Esophagus squamous epithelium (tissue), 5 donors: ENCODE results near the gene ETS2. TPM values are rescaled to one million over a fixed set of nuclear protein-coding genes. Genes with fewer than 3 reads are reported as not detected.
A peak's percentile ranks its signal among the peaks of the same experiment; 100 is the strongest.

ENCODE experiments used
- DNase-seq: peaks from one replicate; lab custom pipeline; 2025; lab: John Stamatoyannopoulos, UW
- H3K27ac ChIP-seq, 4 donors: fragments of 200-600 bp; sonication (generic); one replicate each; pipeline ENCODE4 v1.5.1; 2016 to 2019; ENCODE audit warnings: mild to moderate bottlenecking in 1 of 4
- H3K27me3 ChIP-seq, 4 donors: fragments of 200-600 bp; sonication (generic); 1 replicate in 3 of 4; 2 replicates in 1 of 4; pipeline versions ENCODE4 v1.5.1 to v1.6.0; 2017 to 2021; ENCODE audit warnings: antibody characterized with exemption in 1 of 4
- H3K36me3 ChIP-seq, 3 donors: fragments of 200-600 bp; sonication (generic); one replicate each; pipeline ENCODE4 v1.5.1; 2016 to 2019
- H3K4me1 ChIP-seq, 3 donors: fragments of 200-600 bp; sonication (generic); one replicate each; pipeline ENCODE4 v1.5.1; 2017 to 2019
- H3K4me3 ChIP-seq, 4 donors: fragments of 200-600 bp; sonication (generic); 1 replicate in 3 of 4; 2 replicates in 1 of 4; pipeline ENCODE4 v1.5.1; 2016 to 2019; ENCODE audit warnings: mild to moderate bottlenecking in 2 of 4, moderate library complexity in 1 of 4
- H3K9me3 ChIP-seq, 3 donors: fragments of 200-600 bp; sonication (generic); one replicate each; pipeline ENCODE4 v1.5.1; 2016 to 2019
- POLR2A ChIP-seq, 4 donors: fragments of 450-650 bp; IDR thresholded peaks; one replicate each; pipeline ENCODE4 v1.6.1; 2017; ENCODE audit warnings: antibody characterized with exemption in 4 of 4, mild to moderate bottlenecking in 4 of 4, moderate library complexity in 3 of 4
- WGBS, 2 donors: methylation state at CpG; one replicate each; pipeline ENCODE4 v1.1.5; 2018; 5-methylcytosine and 5-hydroxymethylcytosine counted together
- intact Hi-C: fragments of 100-400 bp; cut with DNase I; formaldehyde crosslinking; loops from one replicate; pipeline ENCODE4 v1.15.0; 2022
- total RNA-seq, 4 donors: library from RNA; depleted of rRNA; stranded (reverse); fragments of >200 nt; gene quantifications; one replicate each; pipeline ENCODE4 v1.1.0, GENCODE V29; 2016
- TF ChIP-seq, protein P1 (sequence below), 6 experiments: fragments of 450-650 bp in 4 of 6; fragments of 200-600 bp in 2 of 6; sonication (generic) in 2 of 6; IDR thresholded peaks; one replicate each; pipeline ENCODE4 v1.5.1; 2016 to 2019; ENCODE audit warnings: antibody characterized with exemption in 6 of 6, mild to moderate bottlenecking in 4 of 6, moderate library complexity in 4 of 6
- donor health status: DM: yes; HTN: yes; CAD: no.

ETS2 gene
- total RNA-seq, 4 donors from 2014 or later: 67.5 to 118 (median 78.8) TPM

- H3K9me3 ChIP-seq: peaks cover 0 to 24% (median 6%) of the 10 kb centered on the region in 3 donors
- no peaks in the 10 kb centered on the region for H3K36me3 ChIP-seq
- DNase-seq: no peak
- intact Hi-C loops: no loop called here
- TF ChIP-seq, protein P1, sequence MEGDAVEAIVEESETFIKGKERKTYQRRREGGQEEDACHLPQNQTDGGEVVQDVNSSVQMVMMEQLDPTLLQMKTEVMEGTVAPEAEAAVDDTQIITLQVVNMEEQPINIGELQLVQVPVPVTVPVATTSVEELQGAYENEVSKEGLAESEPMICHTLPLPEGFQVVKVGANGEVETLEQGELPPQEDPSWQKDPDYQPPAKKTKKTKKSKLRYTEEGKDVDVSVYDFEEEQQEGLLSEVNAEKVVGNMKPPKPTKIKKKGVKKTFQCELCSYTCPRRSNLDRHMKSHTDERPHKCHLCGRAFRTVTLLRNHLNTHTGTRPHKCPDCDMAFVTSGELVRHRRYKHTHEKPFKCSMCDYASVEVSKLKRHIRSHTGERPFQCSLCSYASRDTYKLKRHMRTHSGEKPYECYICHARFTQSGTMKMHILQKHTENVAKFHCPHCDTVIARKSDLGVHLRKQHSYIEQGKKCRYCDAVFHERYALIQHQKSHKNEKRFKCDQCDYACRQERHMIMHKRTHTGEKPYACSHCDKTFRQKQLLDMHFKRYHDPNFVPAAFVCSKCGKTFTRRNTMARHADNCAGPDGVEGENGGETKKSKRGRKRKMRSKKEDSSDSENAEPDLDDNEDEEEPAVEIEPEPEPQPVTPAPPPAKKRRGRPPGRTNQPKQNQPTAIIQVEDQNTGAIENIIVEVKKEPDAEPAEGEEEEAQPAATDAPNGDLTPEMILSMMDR (IDR thresholded peaks at IDR 0.05): no peak
- TF ChIP-seq POLR2A (IDR thresholded peaks at IDR 0.05): no peak
- no peaks in the 10 kb centered on the region for H3K27me3 ChIP-seq
- H3K4me3 ChIP-seq: no peak overlapping the region
- WGBS, 2 donors: 80 to 83% methylated on average over 2 of the region's 2 CpGs
- H3K4me1 ChIP-seq: no peaks in the 10 kb centered on the region
- H3K27ac ChIP-seq: no peak overlapping the region
Measured at GRCh38 chr21:38780879-38781278, 24.9 kb upstream of the ETS2 start.

DNA sequence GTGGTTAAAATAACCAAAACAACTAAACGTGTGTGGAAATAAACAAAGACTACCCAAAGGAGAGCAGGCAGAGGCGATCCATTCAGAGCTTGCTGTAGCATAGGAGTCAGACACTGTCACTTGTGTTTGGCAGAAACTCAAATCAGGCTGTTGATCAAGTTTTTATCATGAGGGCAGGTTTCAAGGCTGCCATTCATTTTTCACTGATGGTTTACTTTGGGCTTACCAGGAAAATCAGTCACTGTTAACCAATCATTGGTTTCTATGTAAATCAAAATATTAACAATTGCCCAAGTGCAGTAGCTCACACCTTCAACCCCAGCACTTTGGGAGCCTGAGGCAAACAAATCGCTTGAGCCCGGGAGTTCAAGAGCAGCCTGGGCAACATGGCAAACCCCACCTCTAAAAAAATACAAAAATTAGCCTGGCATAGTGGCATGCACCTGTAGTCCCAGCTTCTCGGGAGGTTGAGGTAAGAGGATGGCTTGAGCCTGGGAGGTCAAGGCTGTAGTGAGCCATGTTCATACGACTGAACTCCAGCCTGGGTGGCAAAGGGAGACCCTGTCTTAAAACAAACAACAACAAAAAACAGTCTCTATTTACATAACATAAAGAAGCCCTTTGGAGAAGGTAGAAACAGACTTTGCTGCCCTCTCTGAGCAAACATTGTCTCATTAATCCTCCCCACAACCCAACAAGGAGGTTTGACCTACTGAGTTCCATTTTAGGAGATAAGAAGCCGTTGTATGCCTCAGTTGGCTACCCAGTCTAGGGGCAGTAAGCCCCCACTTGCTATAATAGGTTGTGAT, 21.1 kb upstream of the ETS2 start:
- 65 to 76% methylated on average over 6 to 7 of the region's 7 CpGs for WGBS, 2 donors
- Histone ChIP-seq H3K27me3 (no peaks in the 10 kb centered on the region), H3K9me3 (peaks cover 0 to 17% (median 3%) of the 10 kb centered on the region in 3 donors), H3K27ac (peak overlapping the region in 1 of 4 donors; percentile 38), H3K4me3 (no peak overlapping the region), H3K36me3 (no peaks in the 10 kb centered on the region), H3K4me1 (peaks cover 5 to 18% (median 5%) of the 10 kb centered on the region in 3 donors)
- TF ChIP-seq, protein P1 (IDR thresholded peaks at IDR 0.05): no peak
- TF ChIP-seq POLR2A (IDR thresholded peaks at IDR 0.05): no peak
- DNase-seq: no peak
- intact Hi-C loops: no loop called here

GRCh38 chr21:38785483-38785882, 20.2 kb upstream of the ETS2 start:
- WGBS, 2 donors: 87% methylated on average over 1 of the region's 1 CpG; no CpG with 5 or more reads in 1 of the 2 donors
- no peak for DNase-seq
- intact Hi-C loops: no loop called here

GRCh38 chr21:38787016-38787415, 18.7 kb upstream of the ETS2 start:
- WGBS, 2 donors: 50 to 59% methylated on average over 6 of the region's 6 CpGs
- no peak for TF ChIP-seq POLR2A (IDR thresholded peaks at IDR 0.05)
- TF ChIP-seq, protein P1 (IDR thresholded peaks at IDR 0.05): no peak
- Histone ChIP-seq H3K36me3 (no peaks in the 10 kb centered on the region), H3K9me3 (peaks cover 0 to 16% (median 3%) of the 10 kb centered on the region in 3 donors), H3K4me3 (no peak overlapping the region), H3K27ac (peak overlapping the region in 3 of 4 donors; percentile 20 to 66 (median 36)), H3K4me1 (peaks cover 5 to 18% (median 5%) of the 10 kb centered on the region in 3 donors), H3K27me3 (no peaks in the 10 kb centered on the region)
- no peak for DNase-seq
- intact Hi-C loops: no loop called here

More at GRCh38 chr21:38785483-38785882, 20.2 kb upstream of the ETS2 start:
- TF ChIP-seq, protein P1 (IDR thresholded peaks at IDR 0.05): no peak
- no peak for TF ChIP-seq POLR2A (IDR thresholded peaks at IDR 0.05)
- no peaks in the 10 kb centered on the region for H3K36me3 ChIP-seq
- peaks cover 0 to 17% (median 3%) of the 10 kb centered on the region in 3 donors for H3K9me3 ChIP-seq
- H3K27ac ChIP-seq: no peak overlapping the region
- H3K4me1 ChIP-seq: peaks cover 5 to 18% (median 5%) of the 10 kb centered on the region in 3 donors
- no peak overlapping the region for H3K4me3 ChIP-seq
- no peaks in the 10 kb centered on the region for H3K27me3 ChIP-seq
